Left lung (tissue), 10 donors: ENCODE data around the gene FCN1. TPM values are rescaled to one million over a fixed set of nuclear protein-coding genes. Genes with fewer than 3 reads are reported as not detected.

Experiments
- ATAC-seq: fragments of 200-7000 bp; cut with Tn5 transposase; one replicate; pipeline ENCODE4 v1.9.1; 2020; ENCODE audit warnings: moderate library complexity
- DNase-seq, 4 donors: peaks; one replicate each; pipeline ENCODE4 v3.0.0-alpha.2; 2013 to 2020
- H3K27ac ChIP-seq, 2 donors: fragments of 200-600 bp; sonication (generic) in 1 of 2; one replicate each; pipeline versions ENCODE4 v1.5.0 to v1.8.0; 2020 to 2021
- H3K27me3 ChIP-seq, 2 donors: fragments of 200-600 bp; sonication (generic) in 1 of 2; one replicate each; pipeline versions ENCODE4 v1.5.0 to v1.8.0; 2020 to 2021
- H3K36me3 ChIP-seq, 2 donors: fragments of 200-600 bp; sonication (generic) in 1 of 2; one replicate each; pipeline versions ENCODE4 v1.5.0 to v1.8.0; 2020 to 2021
- H3K4me1 ChIP-seq, 2 donors: fragments of 200-600 bp; one replicate each; pipeline ENCODE4 v1.8.0; 2021
- H3K4me3 ChIP-seq, 2 donors: fragments of 200-600 bp; sonication (generic) in 1 of 2; one replicate each; pipeline versions ENCODE4 v1.5.0 to v1.8.0; 2020 to 2021; ENCODE audit warnings: mild to moderate bottlenecking in 1 of 2
- H3K9me3 ChIP-seq, 2 donors: fragments of 200-600 bp; sonication (generic) in 1 of 2; one replicate each; pipeline versions ENCODE4 v1.5.0 to v1.8.0; 2020 to 2021
- CTCF ChIP-seq, 2 donors: fragments of 200-600 bp; sonication (generic) in 1 of 2; IDR thresholded peaks; one replicate each; pipeline versions ENCODE4 v1.5.0 to v1.8.0; 2021; ENCODE audit warnings: antibody characterized with exemption in 2 of 2
- intact Hi-C, 2 donors: fragments of 100-400 bp; cut with DNase I; formaldehyde crosslinking; loops; one replicate each; pipeline versions ENCODE4 v1.11.2 to v1.14.2; 2022
- polyA plus RNA-seq, 6 donors: library from polyadenylated mRNA; unstranded; fragments of 120-200 nt; gene quantifications; one replicate each; pipeline ENCODE4 v1.2.1, GENCODE V29; 2013; ENCODE audit not compliant: insufficient read length in 6 of 6
- total RNA-seq, 2 donors: library from RNA; stranded (reverse); fragmentation: NEBNext Ultra II Directional; extraction: Animal tissue kit (Norgen Biotek cat#: 25700); gene quantifications; one replicate each; pipeline ENCODE4 v1.2.1, GENCODE V29; 2021
- donor health status: DM: no; HTN: yes; CAD: no.
- donor health status: DM: no; HTN: no; CAD: no.

Gene FCN1
- total and polyA plus RNA-seq, 8 donors, result 3.4 to 72.1 (median 5.7) TPM

GRCh38 chr9:134891053-134891452, 26.7 kb downstream of the FCN1 start:
- Histone ChIP-seq H3K4me3 (no peak overlapping the region), H3K27ac (no peak overlapping the region), H3K4me1 (peaks cover 6 to 7% of the 10 kb centered on the region in 2 donors), H3K36me3 (no peaks in the 10 kb centered on the region), H3K9me3 (no peaks in the 10 kb centered on the region), H3K27me3 (peaks cover 0 to 18% of the 10 kb centered on the region in 2 donors)
- DNase-seq (no peak), ATAC-seq (no peak)
- TF ChIP-seq CTCF (IDR thresholded peaks at IDR 0.05), result no peak
- intact Hi-C loops, result no loop called here

GRCh38 chr9:134890155-134890495, 27.6 kb downstream of the FCN1 start:
- Histone ChIP-seq H3K4me3 (no peak overlapping the region), H3K36me3 (no peaks in the 10 kb centered on the region), H3K27ac (no peak overlapping the region), H3K27me3 (peaks cover 0 to 18% of the 10 kb centered on the region in 2 donors), H3K4me1 (peaks cover 0 to 7% of the 10 kb centered on the region in 2 donors), H3K9me3 (no peaks in the 10 kb centered on the region)
- intact Hi-C loops, result no loop called here
- TF ChIP-seq CTCF (IDR thresholded peaks at IDR 0.05), result no peak
- DNase-seq, result no peak
- ATAC-seq, result no peak

DNA sequence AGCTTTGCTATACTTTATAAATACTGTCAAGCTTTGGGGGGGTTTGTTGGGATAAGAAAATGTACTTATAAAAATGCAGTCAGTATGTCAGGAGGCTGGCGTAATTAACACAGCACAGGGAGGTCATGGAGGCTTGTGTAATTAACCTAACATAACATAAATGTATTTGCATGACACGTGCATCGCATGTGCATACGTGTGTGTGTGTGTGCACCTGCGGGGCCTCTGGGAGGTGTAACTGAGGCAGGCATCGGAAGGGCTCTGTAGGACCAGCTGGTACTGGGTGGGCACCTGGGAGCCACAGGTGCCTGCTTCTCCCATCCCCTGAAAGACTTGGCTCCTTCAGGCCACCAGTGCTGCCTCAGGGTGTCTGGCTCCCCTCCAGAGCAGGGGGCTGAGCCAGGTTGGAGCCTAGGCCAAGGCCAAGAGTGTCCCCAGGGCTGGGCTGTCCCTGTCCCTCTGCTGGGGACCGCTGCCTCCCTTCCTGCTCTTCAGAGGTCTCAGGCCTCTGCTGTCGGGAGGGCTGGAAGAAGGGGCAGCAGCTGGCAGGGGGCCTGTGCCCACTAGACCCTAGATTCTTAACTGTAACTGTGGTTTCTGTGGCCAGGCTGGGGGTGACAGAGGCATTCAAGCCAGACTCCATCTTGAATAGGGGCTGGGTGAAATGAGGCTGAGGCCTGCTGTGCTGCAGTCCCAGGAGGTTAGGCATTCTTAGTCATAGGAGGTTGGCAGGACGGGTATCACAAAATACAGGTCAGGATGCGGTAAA, 28.1 kb downstream of the FCN1 start:
- Histone ChIP-seq H3K9me3 (no peaks in the 10 kb centered on the region), H3K27me3 (peaks cover 0 to 18% of the 10 kb centered on the region in 2 donors)
- no peak for TF ChIP-seq CTCF (IDR thresholded peaks at IDR 0.05)

DNA sequence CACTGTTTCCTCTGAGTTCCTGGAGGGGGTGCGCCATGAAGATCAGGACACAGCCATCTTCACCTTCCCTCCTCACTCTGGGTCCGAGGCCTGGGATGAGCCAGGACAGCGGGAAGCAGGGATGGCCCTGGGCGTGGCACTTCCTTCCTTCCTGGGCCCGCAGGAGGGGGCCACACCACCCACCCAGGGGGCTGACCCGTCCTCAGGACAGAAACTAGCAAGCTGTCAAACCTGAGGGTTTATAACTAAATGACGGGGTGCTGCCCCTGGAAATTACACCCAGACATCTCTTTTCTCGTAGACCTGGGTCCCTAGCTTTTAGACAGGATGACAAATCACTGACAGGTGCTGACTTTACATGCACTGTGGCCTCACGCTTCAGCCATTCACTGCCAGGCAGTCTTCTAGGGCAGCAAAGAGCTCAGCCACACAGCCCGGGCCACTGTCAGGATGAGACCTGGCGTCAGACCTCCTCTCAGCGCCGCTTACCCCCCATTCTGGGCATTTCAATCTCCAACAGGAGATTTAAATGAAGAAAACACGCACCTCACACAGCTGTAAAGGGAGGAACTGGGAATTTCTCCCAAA, 29.0 kb downstream of the FCN1 start:
- no peaks in the 10 kb centered on the region for H3K36me3 ChIP-seq
- no peak overlapping the region for H3K27ac ChIP-seq
- ATAC-seq, result no peak
- no peak overlapping the region for H3K4me3 ChIP-seq
- no peak for DNase-seq
- peaks cover 0 to 7% of the 10 kb centered on the region in 2 donors for H3K4me1 ChIP-seq
- H3K9me3 ChIP-seq, result no peaks in the 10 kb centered on the region
- TF ChIP-seq CTCF (IDR thresholded peaks at IDR 0.05), result no peak
- H3K27me3 ChIP-seq, result peaks cover 0 to 18% of the 10 kb centered on the region in 2 donors
- intact Hi-C loops, result no loop called here

More for the DNA sequence above, 28.1 kb downstream of the FCN1 start:
- no peak overlapping the region for H3K27ac ChIP-seq
- H3K4me3 ChIP-seq, result no peak overlapping the region
- no peaks in the 10 kb centered on the region for H3K36me3 ChIP-seq
- peak in 1 of 4 donors; percentile 41 for DNase-seq
- ATAC-seq, result no peak
- H3K4me1 ChIP-seq, result peaks cover 0 to 7% of the 10 kb centered on the region in 2 donors
- intact Hi-C loops, result no loop called here
